Measurements from ENCODE around the gene SEC11C.

DNA sequence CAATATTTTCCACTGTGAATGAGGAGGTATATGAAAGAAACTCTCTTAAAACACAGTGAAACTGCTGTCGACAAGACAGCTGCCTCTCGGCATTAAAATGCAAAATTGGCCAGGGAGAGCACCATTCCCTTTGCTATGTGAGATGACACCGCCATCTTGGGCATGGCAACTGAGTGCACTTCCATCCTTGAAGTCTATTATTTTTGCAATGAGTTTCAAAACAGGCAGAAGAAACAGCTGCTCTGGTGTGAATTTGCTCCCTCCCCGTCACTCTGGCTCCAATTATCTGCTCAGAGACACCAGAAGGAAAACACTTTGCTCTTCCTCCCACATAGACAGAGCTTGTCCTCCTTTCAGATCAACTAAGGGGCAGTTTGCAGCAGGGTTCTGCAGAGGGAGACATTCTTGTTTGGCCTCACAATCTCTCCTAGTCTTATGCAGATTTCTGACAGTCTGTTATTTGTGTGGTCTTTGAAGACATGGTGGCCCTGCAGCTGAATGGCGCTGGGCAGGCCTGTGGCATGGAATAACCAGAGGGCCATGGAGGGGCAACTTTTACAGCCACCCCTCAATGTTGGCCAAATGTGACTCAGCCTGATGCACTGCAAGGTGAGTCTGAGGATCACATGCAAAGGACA is 48.6 kb upstream of the SEC11C start:
- TF ChIP-seq POLR2A (IDR thresholded peaks at IDR 0.05) (no peak), POLR2AphosphoS5 (IDR thresholded peaks at IDR 0.05; ENCODE audit: insufficient read depth in 1 of 2, low read depth in 1 of 2) (no peak)
- TF ChIP-seq, protein P1, sequence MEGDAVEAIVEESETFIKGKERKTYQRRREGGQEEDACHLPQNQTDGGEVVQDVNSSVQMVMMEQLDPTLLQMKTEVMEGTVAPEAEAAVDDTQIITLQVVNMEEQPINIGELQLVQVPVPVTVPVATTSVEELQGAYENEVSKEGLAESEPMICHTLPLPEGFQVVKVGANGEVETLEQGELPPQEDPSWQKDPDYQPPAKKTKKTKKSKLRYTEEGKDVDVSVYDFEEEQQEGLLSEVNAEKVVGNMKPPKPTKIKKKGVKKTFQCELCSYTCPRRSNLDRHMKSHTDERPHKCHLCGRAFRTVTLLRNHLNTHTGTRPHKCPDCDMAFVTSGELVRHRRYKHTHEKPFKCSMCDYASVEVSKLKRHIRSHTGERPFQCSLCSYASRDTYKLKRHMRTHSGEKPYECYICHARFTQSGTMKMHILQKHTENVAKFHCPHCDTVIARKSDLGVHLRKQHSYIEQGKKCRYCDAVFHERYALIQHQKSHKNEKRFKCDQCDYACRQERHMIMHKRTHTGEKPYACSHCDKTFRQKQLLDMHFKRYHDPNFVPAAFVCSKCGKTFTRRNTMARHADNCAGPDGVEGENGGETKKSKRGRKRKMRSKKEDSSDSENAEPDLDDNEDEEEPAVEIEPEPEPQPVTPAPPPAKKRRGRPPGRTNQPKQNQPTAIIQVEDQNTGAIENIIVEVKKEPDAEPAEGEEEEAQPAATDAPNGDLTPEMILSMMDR (IDR thresholded peaks at IDR 0.05): no peak
